ENCODE data around the gene PPM1K. TPM values are rescaled to one million over a fixed set of nuclear protein-coding genes. Genes with fewer than 3 reads are reported as not detected.

PPM1K gene
- total and polyA plus RNA-seq, 10 donors, result 13.4 to 73.5 (median 45.0) TPM

GRCh38 chr4:88208156-88208555 is 76.2 kb downstream of the PPM1K start:
- Histone ChIP-seq H3K4me3 (no peak overlapping the region), H3K27ac (no peak overlapping the region), H3K27me3 (replicated peaks in 1 of 7) (no peaks in the 10 kb centered on the region), H3K9me3 (no peaks in the 10 kb centered on the region), H3K4me1 (peaks cover 0 to 6% (median 0%) of the 10 kb centered on the region in 6 donors), H3K36me3 (no peaks in the 10 kb centered on the region)
- no peak for DNase-seq
- intact Hi-C loops (cut with DNase I; ENCODE audit: low total_unique reads), result no loop called here
- TF ChIP-seq POLR2AphosphoS5 (IDR thresholded peaks at IDR 0.05) (no peak), POLR2A (IDR thresholded peaks at IDR 0.05) (no peak), CTCF (IDR thresholded peaks at IDR 0.05 in 8 of 11, conservative IDR thresholded peaks at IDR 0.05 in 3 of 11) (no peak)
- WGBS, 5 donors, result 65 to 74% (median 72%) methylated on average over 4 of the region's 4 CpGs

Small RNAs within 50 kb of the gene (small RNA-seq; reads per million reads assigned to genes)
- gene RF00019 (0 reads per million in 4 donors), gene RNU6-1298P (0 reads per million in 4 donors)

Other genes with a start within 250 kb of the PPM1K start
- 1 to 10 TPM in 6 of 7 donors, under 1 TPM in 1; 0.77 to 3.0 (median 1.6) TPM for gene ABCG2, start 125.9 kb downstream of the PPM1K start, total RNA-seq
- gene ABCG2, start 125.9 kb downstream of the PPM1K start, polyA plus RNA-seq, result under 1 TPM; 0.12 to 0.17 (median 0.16) TPM
- gene HERC6, start 94.3 kb upstream of the PPM1K start, total RNA-seq, result 10 to 100 TPM in 6 of 7 donors, 1 to 10 TPM in 1; 5.2 to 13.6 (median 11.4) TPM
- gene HERC6, start 94.3 kb upstream of the PPM1K start, polyA plus RNA-seq, result 1 to 10 TPM; 2.8 to 4.3 (median 2.9) TPM
- gene HERC5, start 172.6 kb upstream of the PPM1K start, total RNA-seq, result 10 to 100 TPM in 6 of 7 donors, 1 to 10 TPM in 1; 7.7 to 19.1 (median 11.3) TPM
- gene HERC5, start 172.6 kb upstream of the PPM1K start, polyA plus RNA-seq, result 1 to 10 TPM; 3.9 to 8.9 (median 5.9) TPM
- gene PYURF, start 239.2 kb upstream of the PPM1K start, total RNA-seq, result 10 to 100 TPM; 48.2 to 87.8 (median 57.4) TPM
- gene PYURF, start 239.2 kb upstream of the PPM1K start, polyA plus RNA-seq, result 100 to 1,000 TPM in 1 of 3 donors, 10 to 100 TPM in 2; 75.0 to 110 (median 96.4) TPM